Measurements from ENCODE around the gene NDUFV3. TPM values are rescaled to one million over a fixed set of nuclear protein-coding genes. Genes with fewer than 3 reads are reported as not detected.
A peak's percentile ranks its signal among the peaks of the same experiment; 100 is the strongest.
"Not testable (repeated sequence)": the region's sequence is repeated elsewhere in the genome, so short reads cannot be mapped to it uniquely, and the experiment has no call there.

Gene NDUFV3
- 19.8 TPM for total RNA-seq
- polyA plus RNA-seq = 23.9 TPM
- long read RNA-seq, donor 1, full-length matches to known transcripts = 4 of 4 reads
- long read RNA-seq, donor 1, partial matches to known transcripts = 0 of 4 reads
- long read RNA-seq, donor 1, other reads (novel, unspliced or antisense) = 0 of 4 reads
- long read RNA-seq, donor 2, full-length matches to known transcripts = 14 of 14 reads
- long read RNA-seq, donor 2, partial matches to known transcripts = 0 of 14 reads
- long read RNA-seq, donor 2, other reads (novel, unspliced or antisense) = 0 of 14 reads
- long read RNA-seq, donor 3, full-length matches to known transcripts = 19 of 19 reads
- long read RNA-seq, donor 3, partial matches to known transcripts = 0 of 19 reads
- long read RNA-seq, donor 3, other reads (novel, unspliced or antisense) = 0 of 19 reads
- long read RNA-seq, donor 4, full-length matches to known transcripts = 5 of 5 reads
- long read RNA-seq, donor 4, partial matches to known transcripts = 0 of 5 reads
- long read RNA-seq, donor 4, other reads (novel, unspliced or antisense) = 0 of 5 reads
- long read RNA-seq, donor 5, full-length matches to known transcripts = 20 of 32 reads
- long read RNA-seq, donor 5, partial matches to known transcripts = 12 of 32 reads
- long read RNA-seq, donor 5, other reads (novel, unspliced or antisense) = 0 of 32 reads
- long read RNA-seq, donor 6, full-length matches to known transcripts = 7 of 7 reads
- long read RNA-seq, donor 6, partial matches to known transcripts = 0 of 7 reads
- long read RNA-seq, donor 6, other reads (novel, unspliced or antisense) = 0 of 7 reads
- long read RNA-seq, donor 7, full-length matches to known transcripts = 2 of 2 reads
- long read RNA-seq, donor 7, partial matches to known transcripts = 0 of 2 reads
- long read RNA-seq, donor 7, other reads (novel, unspliced or antisense) = 0 of 2 reads
- long read RNA-seq, donor 8, partial matches to known transcripts = 0 of 2 reads
- long read RNA-seq, donor 8, other reads (novel, unspliced or antisense) = 0 of 2 reads
- long read RNA-seq, donor 9, full-length matches to known transcripts = 4 of 4 reads
- long read RNA-seq, donor 9, partial matches to known transcripts = 0 of 4 reads
- long read RNA-seq, donor 9, other reads (novel, unspliced or antisense) = 0 of 4 reads
- long read RNA-seq, donor 10, full-length matches to known transcripts = 3 of 3 reads
- long read RNA-seq, donor 10, partial matches to known transcripts = 0 of 3 reads
- long read RNA-seq, donor 10, other reads (novel, unspliced or antisense) = 0 of 3 reads

DNA sequence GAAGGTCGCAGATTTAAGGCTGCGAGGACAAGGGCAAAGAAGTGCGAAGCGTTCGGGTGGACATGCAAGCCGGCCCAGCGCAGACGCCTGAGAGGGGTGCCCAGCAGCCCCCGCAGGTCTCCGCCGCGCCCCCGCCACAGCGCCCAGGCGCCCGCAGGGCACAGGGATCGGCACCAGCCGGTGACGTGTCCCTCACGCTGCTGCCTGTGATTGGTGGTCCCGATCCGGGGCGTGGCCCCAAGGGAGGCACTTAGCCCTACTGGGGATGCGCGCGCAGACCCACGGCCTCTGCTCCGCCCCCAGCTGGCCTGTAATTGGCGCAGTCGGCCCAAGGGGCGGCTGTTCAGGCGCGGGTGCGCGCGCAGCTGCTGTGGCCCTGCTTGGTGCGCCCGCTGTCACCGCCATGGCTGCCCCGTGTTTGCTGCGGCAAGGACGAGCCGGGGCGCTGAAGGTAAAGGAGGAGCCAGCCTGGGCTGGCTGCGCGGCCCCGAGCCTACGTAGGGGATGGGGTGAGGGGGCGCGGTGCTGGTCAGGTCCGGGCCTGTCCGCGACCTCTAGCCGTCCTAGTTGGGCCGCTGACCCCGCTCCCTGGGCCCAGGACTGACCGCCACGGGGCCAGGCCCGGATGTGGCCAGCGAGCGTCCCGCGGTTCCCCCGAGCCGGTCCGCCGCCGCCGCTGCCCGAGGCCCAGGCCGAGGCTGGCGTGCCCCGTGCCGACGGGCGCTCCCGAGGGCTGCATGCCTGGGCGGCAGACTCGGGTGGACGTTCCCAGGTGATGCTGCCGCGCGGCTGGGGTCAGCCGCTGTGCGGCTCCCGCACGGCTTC is at the start of gene NDUFV3:
NDUFV3 (plus strand) TSS at position 379 of the 825 bp plus-strand sequence; CDS start at position 404, 25 bp downstream.
- peak within 1 kb of the TSS; percentile 92 to 98 for H3K27ac ChIP-seq (ENCODE audit: low read depth in 1 of 2, low read length in 1 of 2)
- DNase-seq (ENCODE audit: low read depth in 6 of 9, low spot score in 9 of 9) = peak; percentile 91 to 100 (median 99)
- no peaks in the 10 kb centered on the region for H3K27me3 ChIP-seq (ENCODE audit: control insufficient read depth in 2 of 2, insufficient read depth in 1 of 2, low read length in 1 of 2)
- H3K4me1 ChIP-seq (ENCODE audit: control insufficient read depth in 2 of 2, insufficient read depth in 2 of 2, low read length in 2 of 2) = peaks cover 3 to 12% of the 10 kb centered on the region in 2 donors
- WGBS = under 1% methylated on average over 87 of the region's 87 CpGs
- H3K9me3 ChIP-seq (ENCODE audit: control insufficient read depth in 2 of 2, insufficient read depth in 1 of 2, low read length in 1 of 2) = no peaks in the 10 kb centered on the region
- peak within 1 kb of the TSS; percentile 78 to 83 for H3K4me3 ChIP-seq (ENCODE audit: low read length in 2 of 2)
- peaks cover 8 to 18% of the 10 kb centered on the region in 2 donors for H3K36me3 ChIP-seq (ENCODE audit: control insufficient read depth in 2 of 2, insufficient read depth in 2 of 2, low read length in 1 of 2)

GRCh38 chr21:42844411-42845113 is 48.5 kb upstream of the NDUFV3 start:
- WGBS = 93% methylated on average over 22 of the region's 22 CpGs
- H3K9me3 ChIP-seq (ENCODE audit: control insufficient read depth in 2 of 2, insufficient read depth in 1 of 2, low read length in 1 of 2) = peaks cover 0 to 3% of the 10 kb centered on the region in 2 donors
- H3K27me3 ChIP-seq (ENCODE audit: control insufficient read depth in 2 of 2, insufficient read depth in 1 of 2, low read length in 1 of 2) = no peaks in the 10 kb centered on the region
- peaks cover 71 to 76% of the 10 kb centered on the region in 2 donors for H3K36me3 ChIP-seq (ENCODE audit: control insufficient read depth in 2 of 2, insufficient read depth in 2 of 2, low read length in 1 of 2)
- H3K27ac ChIP-seq (ENCODE audit: low read depth in 1 of 2, low read length in 1 of 2) = no peak overlapping the region
- H3K4me3 ChIP-seq (ENCODE audit: low read length in 2 of 2) = no peak overlapping the region
- no peak for DNase-seq (ENCODE audit: low read depth in 6 of 9, low spot score in 9 of 9)
- peaks cover 0 to 4% of the 10 kb centered on the region in 2 donors for H3K4me1 ChIP-seq (ENCODE audit: control insufficient read depth in 2 of 2, insufficient read depth in 2 of 2, low read length in 2 of 2)

GRCh38 chr21:42845296-42845965 is 47.7 kb upstream of the NDUFV3 start:
- 96% methylated on average over 21 of the region's 21 CpGs for WGBS
- Histone ChIP-seq H3K36me3 (ENCODE audit: control insufficient read depth in 2 of 2, insufficient read depth in 2 of 2, low read length in 1 of 2) (peaks cover 74 to 76% of the 10 kb centered on the region in 2 donors), H3K27me3 (ENCODE audit: control insufficient read depth in 2 of 2, insufficient read depth in 1 of 2, low read length in 1 of 2) (no peaks in the 10 kb centered on the region), H3K4me3 (ENCODE audit: low read length in 2 of 2) (no peak overlapping the region), H3K27ac (ENCODE audit: low read depth in 1 of 2, low read length in 1 of 2) (no peak overlapping the region), H3K4me1 (ENCODE audit: control insufficient read depth in 2 of 2, insufficient read depth in 2 of 2, low read length in 2 of 2) (no peaks in the 10 kb centered on the region), H3K9me3 (ENCODE audit: control insufficient read depth in 2 of 2, insufficient read depth in 1 of 2, low read length in 1 of 2) (peaks cover 0 to 3% of the 10 kb centered on the region in 2 donors)
- DNase-seq (ENCODE audit: low read depth in 6 of 9, low spot score in 9 of 9) = no peak

DNA sequence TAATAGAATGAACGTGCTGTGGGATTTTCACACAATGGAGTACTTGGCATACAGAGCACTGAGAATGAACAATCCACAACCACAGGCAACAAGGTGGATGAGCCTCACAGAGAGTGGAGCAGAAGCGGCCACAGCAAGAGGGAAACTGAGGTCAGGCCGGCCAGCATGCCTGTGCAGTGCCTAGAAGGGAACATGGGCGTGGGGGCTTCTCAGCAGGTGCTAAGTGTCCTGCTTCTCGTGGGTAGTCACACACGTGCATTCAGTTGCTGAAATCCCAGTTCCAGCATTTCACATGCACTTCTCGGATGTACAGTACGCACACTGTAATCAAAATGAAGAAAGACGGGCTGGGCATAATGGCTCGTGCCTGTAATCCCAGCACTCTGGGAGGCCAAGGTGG is 46.9 kb upstream of the NDUFV3 start:
- DNase-seq (ENCODE audit: low read depth in 6 of 9, low spot score in 9 of 9) = no peak
- H3K36me3 ChIP-seq (ENCODE audit: control insufficient read depth in 2 of 2, insufficient read depth in 2 of 2, low read length in 1 of 2) = peaks cover 74 to 76% of the 10 kb centered on the region in 2 donors
- H3K9me3 ChIP-seq (ENCODE audit: control insufficient read depth in 2 of 2, insufficient read depth in 1 of 2, low read length in 1 of 2) = peaks cover 0 to 3% of the 10 kb centered on the region in 2 donors
- H3K27me3 ChIP-seq (ENCODE audit: control insufficient read depth in 2 of 2, insufficient read depth in 1 of 2, low read length in 1 of 2) = no peaks in the 10 kb centered on the region
- WGBS = 98% methylated on average over 10 of the region's 10 CpGs
- no peaks in the 10 kb centered on the region for H3K4me1 ChIP-seq (ENCODE audit: control insufficient read depth in 2 of 2, insufficient read depth in 2 of 2, low read length in 2 of 2)
- H3K27ac ChIP-seq (ENCODE audit: low read depth in 1 of 2, low read length in 1 of 2) = no peak overlapping the region
- H3K4me3 ChIP-seq (ENCODE audit: low read length in 2 of 2) = no peak overlapping the region

- WGBS = 92% methylated on average over 18 of the region's 18 CpGs
- DNase-seq (ENCODE audit: low read depth in 6 of 9, low spot score in 9 of 9) = no peak
These were observed 45.9 kb upstream of the NDUFV3 start for GRCh38 chr21:42847051-42847707.

DNA sequence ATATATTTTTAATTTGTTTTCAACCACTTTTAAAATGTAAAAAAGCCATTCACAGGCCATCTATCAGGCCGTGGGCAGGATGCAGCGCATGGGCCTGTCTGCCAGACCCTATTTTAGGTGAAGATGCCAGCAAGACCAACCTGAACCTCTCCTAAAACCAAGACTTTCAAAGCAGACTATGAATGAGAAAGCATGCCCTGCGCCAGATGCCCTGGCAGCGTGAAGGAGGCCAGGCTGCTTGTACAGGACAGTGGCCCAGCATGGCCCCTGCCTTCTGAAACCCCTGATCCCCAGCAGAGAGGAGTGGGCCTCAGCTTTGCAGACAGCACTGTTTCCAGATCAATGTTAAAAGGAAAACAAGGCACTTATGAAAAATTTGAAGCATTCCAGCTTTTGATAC is 45.4 kb upstream of the NDUFV3 start:
- Histone ChIP-seq H3K36me3 (ENCODE audit: control insufficient read depth in 2 of 2, insufficient read depth in 2 of 2, low read length in 1 of 2) (peaks cover 74 to 77% of the 10 kb centered on the region in 2 donors), H3K4me3 (ENCODE audit: low read length in 2 of 2) (no peak overlapping the region), H3K4me1 (ENCODE audit: control insufficient read depth in 2 of 2, insufficient read depth in 2 of 2, low read length in 2 of 2) (no peaks in the 10 kb centered on the region), H3K27ac (ENCODE audit: low read depth in 1 of 2, low read length in 1 of 2) (no peak overlapping the region), H3K27me3 (ENCODE audit: control insufficient read depth in 2 of 2, insufficient read depth in 1 of 2, low read length in 1 of 2) (no peaks in the 10 kb centered on the region), H3K9me3 (ENCODE audit: control insufficient read depth in 2 of 2, insufficient read depth in 1 of 2, low read length in 1 of 2) (peaks cover 0 to 3% of the 10 kb centered on the region in 2 donors)
- DNase-seq (ENCODE audit: low read depth in 6 of 9, low spot score in 9 of 9) = no peak
- over 99% methylated on average over 4 of the region's 4 CpGs for WGBS

More at GRCh38 chr21:42847051-42847707, 45.9 kb upstream of the NDUFV3 start:
- Histone ChIP-seq H3K4me3 (ENCODE audit: low read length in 2 of 2) (no peak overlapping the region), H3K36me3 (ENCODE audit: control insufficient read depth in 2 of 2, insufficient read depth in 2 of 2, low read length in 1 of 2) (peaks cover 77 to 79% of the 10 kb centered on the region in 2 donors), H3K4me1 (ENCODE audit: control insufficient read depth in 2 of 2, insufficient read depth in 2 of 2, low read length in 2 of 2) (no peaks in the 10 kb centered on the region), H3K27ac (ENCODE audit: low read depth in 1 of 2, low read length in 1 of 2) (no peak overlapping the region), H3K27me3 (ENCODE audit: control insufficient read depth in 2 of 2, insufficient read depth in 1 of 2, low read length in 1 of 2) (no peaks in the 10 kb centered on the region), H3K9me3 (ENCODE audit: control insufficient read depth in 2 of 2, insufficient read depth in 1 of 2, low read length in 1 of 2) (peaks cover 0 to 3% of the 10 kb centered on the region in 2 donors)

DNA sequence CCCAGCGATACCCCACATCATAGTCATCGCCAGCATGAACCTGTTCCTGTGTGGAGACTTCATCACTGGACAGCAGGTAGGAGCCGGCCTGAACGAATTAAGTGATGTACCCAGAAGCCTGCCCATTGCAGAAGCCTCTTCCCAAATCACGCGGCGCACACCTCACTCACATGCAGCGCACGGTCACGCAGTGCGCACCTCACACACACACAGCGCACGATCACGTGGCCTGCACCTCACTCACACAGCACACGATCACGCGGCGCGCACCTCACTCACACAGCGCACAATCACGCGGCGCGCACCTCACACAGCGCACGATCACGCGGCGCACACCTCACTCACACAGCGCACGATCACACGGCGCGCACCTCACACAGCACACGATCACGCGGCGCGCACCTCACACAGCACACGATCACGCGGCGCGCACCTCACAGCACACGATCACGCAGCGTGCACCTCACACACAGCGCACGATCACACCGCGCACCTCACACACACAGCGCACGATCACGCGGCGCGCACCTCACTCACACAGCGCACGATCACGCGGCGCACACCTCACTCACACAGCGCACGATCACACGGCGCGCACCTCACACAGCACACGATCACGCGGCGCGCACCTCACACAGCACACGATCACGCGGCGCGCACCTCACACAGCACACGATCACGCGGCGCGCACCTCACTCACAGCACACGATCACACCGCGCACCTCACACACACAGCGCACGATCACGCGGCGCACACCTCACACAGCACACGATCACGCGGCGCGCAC is 44.8 kb upstream of the NDUFV3 start:
- 98% methylated on average over 95 of the region's 95 CpGs for WGBS
- H3K4me3 ChIP-seq (ENCODE audit: low read length in 2 of 2); DNase-seq (ENCODE audit: low read depth in 6 of 9, low spot score in 9 of 9); H3K9me3 ChIP-seq (ENCODE audit: control insufficient read depth in 2 of 2, insufficient read depth in 1 of 2, low read length in 1 of 2); H3K4me1 ChIP-seq (ENCODE audit: control insufficient read depth in 2 of 2, insufficient read depth in 2 of 2, low read length in 2 of 2); H3K27ac ChIP-seq (ENCODE audit: low read depth in 1 of 2, low read length in 1 of 2); H3K27me3 ChIP-seq (ENCODE audit: control insufficient read depth in 2 of 2, insufficient read depth in 1 of 2, low read length in 1 of 2): not testable (repeated sequence)
- H3K36me3 ChIP-seq (ENCODE audit: control insufficient read depth in 2 of 2, insufficient read depth in 2 of 2, low read length in 1 of 2) = peaks cover 75 to 83% of the 10 kb centered on the region in 2 donors

All from thymus (tissue), 14 donors.